ENCODE results near the gene DIAPH1. TPM values are rescaled to one million over a fixed set of nuclear protein-coding genes. Genes with fewer than 3 reads are reported as not detected.

DIAPH1 gene
- total and polyA plus RNA-seq, 8 donors, result 18.0 to 181 (median 76.6) TPM

DNA sequence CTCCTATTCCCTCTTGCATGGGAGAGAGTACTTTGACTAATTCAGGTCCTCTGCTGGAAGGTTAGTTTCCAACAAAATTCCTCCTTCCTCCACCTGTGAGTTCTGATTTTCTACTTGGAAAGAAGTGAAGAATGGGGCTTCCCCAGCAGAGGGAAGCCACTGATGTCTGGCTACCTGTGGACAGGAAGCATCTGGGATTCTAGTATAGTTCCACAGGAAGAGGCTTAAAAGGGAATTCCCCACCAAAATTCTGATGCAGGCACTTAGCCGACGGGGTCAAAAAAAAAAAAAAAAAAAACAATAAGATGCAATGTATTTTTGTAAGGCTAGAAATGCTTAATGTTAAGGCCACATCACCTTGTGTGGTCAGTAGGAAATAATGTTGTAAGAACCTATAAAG is 96.5 kb downstream of the DIAPH1 start:
- peaks cover 15 to 86% (median 82%) of the 10 kb centered on the region in 4 donors for H3K36me3 ChIP-seq
- DNase-seq, result no peak
- intact Hi-C loops (cut with DNase I; ENCODE audit: low total_unique reads), result loop anchor here (10.0 kb wide), 2 partner anchors 48 to 108 kb away; partner anchors contain the start of genes PCDHGA10, PCDHGB7 and PCDHGC3
- no peaks in the 10 kb centered on the region for H3K27me3 ChIP-seq
- TF ChIP-seq, protein P1, sequence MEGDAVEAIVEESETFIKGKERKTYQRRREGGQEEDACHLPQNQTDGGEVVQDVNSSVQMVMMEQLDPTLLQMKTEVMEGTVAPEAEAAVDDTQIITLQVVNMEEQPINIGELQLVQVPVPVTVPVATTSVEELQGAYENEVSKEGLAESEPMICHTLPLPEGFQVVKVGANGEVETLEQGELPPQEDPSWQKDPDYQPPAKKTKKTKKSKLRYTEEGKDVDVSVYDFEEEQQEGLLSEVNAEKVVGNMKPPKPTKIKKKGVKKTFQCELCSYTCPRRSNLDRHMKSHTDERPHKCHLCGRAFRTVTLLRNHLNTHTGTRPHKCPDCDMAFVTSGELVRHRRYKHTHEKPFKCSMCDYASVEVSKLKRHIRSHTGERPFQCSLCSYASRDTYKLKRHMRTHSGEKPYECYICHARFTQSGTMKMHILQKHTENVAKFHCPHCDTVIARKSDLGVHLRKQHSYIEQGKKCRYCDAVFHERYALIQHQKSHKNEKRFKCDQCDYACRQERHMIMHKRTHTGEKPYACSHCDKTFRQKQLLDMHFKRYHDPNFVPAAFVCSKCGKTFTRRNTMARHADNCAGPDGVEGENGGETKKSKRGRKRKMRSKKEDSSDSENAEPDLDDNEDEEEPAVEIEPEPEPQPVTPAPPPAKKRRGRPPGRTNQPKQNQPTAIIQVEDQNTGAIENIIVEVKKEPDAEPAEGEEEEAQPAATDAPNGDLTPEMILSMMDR (IDR thresholded peaks at IDR 0.05), result no peak
- no peak for TF ChIP-seq EP300 (IDR thresholded peaks at IDR 0.05)
- TF ChIP-seq POLR2A (IDR thresholded peaks at IDR 0.05), result no peak
- TF ChIP-seq POLR2AphosphoS5 (IDR thresholded peaks at IDR 0.05), result no peak
- peaks cover 23 to 84% (median 44%) of the 10 kb centered on the region in 4 donors for H3K4me1 ChIP-seq
- no peaks in the 10 kb centered on the region for H3K9me3 ChIP-seq
- H3K4me3 ChIP-seq, result no peak overlapping the region
- H3K27ac ChIP-seq, result peak overlapping the region in 4 of 5 donors; percentile 57 to 78 (median 71)
- 28 to 77% (median 50%) methylated on average over 2 of the region's 2 CpGs for WGBS, 5 donors

DNA sequence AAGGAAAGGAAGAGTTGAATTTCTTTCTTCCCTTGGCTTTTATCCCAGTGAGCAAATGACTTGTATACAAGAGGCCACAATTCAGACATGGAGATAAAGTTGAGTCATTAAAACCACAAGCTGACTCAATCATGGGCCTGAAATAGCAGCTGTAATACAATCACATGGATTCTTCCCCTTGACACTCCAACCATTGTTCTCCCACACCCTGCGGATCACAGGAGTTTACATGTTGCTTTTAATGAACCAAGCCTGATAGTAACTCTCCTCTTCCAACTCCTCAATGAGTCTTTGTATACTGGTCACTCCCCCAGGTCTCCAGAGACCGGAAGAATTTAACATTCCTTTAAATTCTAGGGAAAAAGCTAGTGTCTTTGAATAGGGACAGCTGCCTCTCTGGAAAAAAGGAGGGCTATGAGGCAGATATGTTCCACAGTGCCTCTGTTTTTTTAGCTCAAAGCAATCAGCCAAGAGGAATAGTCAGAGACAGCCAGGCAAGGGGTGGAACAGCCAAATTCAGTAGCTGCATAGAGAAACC is 97.5 kb downstream of the DIAPH1 start:
- H3K27ac ChIP-seq, result peak overlapping the region; percentile 50 to 78 (median 68)
- H3K4me3 ChIP-seq, result no peak overlapping the region
- 33 to 43% (median 37%) methylated on average over 2 of the region's 2 CpGs for WGBS, 5 donors
- H3K27me3 ChIP-seq, result no peaks in the 10 kb centered on the region
- DNase-seq, result peak in 1 of 2 donors; percentile 83
- TF ChIP-seq POLR2AphosphoS5 (IDR thresholded peaks at IDR 0.05), result peak in 2 of 3 donors; percentile 60 to 81
- TF ChIP-seq, protein P1 (IDR thresholded peaks at IDR 0.05), result no peak
- H3K36me3 ChIP-seq, result peaks cover 14 to 86% (median 81%) of the 10 kb centered on the region in 4 donors
- intact Hi-C loops (cut with DNase I; ENCODE audit: low total_unique reads), result loop anchor here (10.0 kb wide), 2 partner anchors 47 to 107 kb away; partner anchors contain the start of genes PCDHGA10, PCDHGB7 and PCDHGC3
- no peaks in the 10 kb centered on the region for H3K9me3 ChIP-seq
- peaks cover 24 to 94% (median 50%) of the 10 kb centered on the region in 4 donors for H3K4me1 ChIP-seq

DNA sequence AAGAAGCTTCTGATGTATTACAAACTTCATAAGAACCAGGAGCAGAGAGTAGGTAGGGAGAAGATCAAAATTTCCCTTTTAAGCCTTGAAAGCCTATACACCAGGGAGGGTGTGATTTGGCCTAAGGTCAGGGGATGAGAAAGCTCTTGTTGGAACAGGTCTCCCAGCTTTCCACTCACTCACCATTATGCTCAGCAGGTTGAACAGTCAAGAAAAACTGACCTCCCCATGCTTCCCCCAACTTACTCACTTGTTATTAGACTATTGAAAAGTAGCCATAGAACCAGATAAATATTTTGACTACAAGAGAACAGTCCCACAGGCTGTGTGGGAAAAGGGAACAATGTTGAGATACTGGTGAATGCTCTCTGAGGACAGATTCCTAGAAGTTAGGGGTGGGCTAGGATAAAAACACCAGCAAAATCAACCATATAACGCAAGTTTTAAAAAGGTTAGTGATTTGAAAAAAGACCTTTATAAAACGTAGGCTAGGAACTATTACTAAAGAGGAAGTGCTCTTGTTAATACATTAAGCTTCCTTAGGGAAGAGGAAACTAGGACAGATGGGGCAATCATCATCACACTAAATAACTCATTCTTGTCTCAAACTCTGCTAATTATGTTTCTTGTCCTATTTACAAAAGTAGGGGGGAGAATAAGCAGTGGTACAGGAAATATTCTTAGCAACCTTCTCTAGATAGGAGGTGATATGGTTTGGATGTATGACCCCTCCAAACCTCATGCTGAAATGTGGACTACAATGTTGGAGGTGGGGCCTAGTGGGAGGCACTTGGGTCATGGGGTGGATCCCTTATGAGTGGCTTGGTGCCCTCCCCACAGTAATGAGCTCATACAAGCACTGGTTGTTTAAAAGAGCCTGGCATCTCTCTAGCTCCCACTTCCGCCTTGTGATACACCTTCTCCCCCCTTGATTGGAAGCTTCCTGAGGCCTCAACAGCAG is 98.9 kb downstream of the DIAPH1 start:
- Histone ChIP-seq H3K27me3 (no peaks in the 10 kb centered on the region), H3K9me3 (no peaks in the 10 kb centered on the region), H3K36me3 (peaks cover 22 to 87% (median 82%) of the 10 kb centered on the region in 4 donors), H3K4me1 (peaks cover 27 to 95% (median 54%) of the 10 kb centered on the region in 4 donors), H3K4me3 (no peak overlapping the region), H3K27ac (peak overlapping the region in 4 of 5 donors; percentile 57 to 78 (median 71))
- DNase-seq, result no peak
- TF ChIP-seq, protein P1 (IDR thresholded peaks at IDR 0.05), result no peak
- TF ChIP-seq POLR2AphosphoS5 (IDR thresholded peaks at IDR 0.05) (no peak), EP300 (IDR thresholded peaks at IDR 0.05) (no peak), POLR2A (IDR thresholded peaks at IDR 0.05) (no peak)
- 66 to 86% (median 74%) methylated on average over 3 of the region's 3 CpGs for WGBS, 5 donors
- intact Hi-C loops (cut with DNase I; ENCODE audit: low total_unique reads), result loop anchor here (10.0 kb wide), 2 partner anchors 45 to 105 kb away; partner anchors contain the start of genes PCDHGA10, PCDHGB7 and PCDHGC3

DNA sequence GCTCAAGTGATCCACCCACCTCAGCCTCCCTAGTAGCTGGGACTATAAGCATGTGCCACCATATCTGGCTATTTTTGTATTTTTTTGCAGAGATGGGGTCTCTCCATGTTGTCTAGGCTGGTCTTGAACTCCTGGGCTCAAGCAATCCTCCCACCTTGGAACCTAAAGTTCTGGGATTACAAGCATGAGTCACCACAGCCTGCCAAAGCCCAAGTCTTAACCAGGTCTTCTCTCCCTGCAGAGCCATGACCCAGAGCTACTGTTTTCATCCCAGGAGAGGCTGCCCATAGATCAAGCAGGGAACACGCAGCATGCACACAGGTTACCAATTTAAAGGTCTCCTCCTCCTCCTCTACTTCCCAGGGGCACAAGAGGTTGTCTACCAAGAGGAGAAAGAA is 100.2 kb downstream of the DIAPH1 start:
- H3K9me3 ChIP-seq, result no peaks in the 10 kb centered on the region
- intact Hi-C loops (cut with DNase I; ENCODE audit: low total_unique reads), result no loop called here
- H3K4me1 ChIP-seq, result peaks cover 40 to 95% (median 55%) of the 10 kb centered on the region in 4 donors
- DNase-seq, result no peak
- 96 to 100% (median 100%) methylated on average over 1 of the region's 1 CpG for WGBS, 5 donors
- H3K36me3 ChIP-seq, result peaks cover 18 to 87% (median 79%) of the 10 kb centered on the region in 4 donors
- peak overlapping the region in 1 of 5 donors; percentile 35 for H3K27ac ChIP-seq
- no peak overlapping the region for H3K4me3 ChIP-seq
- H3K27me3 ChIP-seq, result no peaks in the 10 kb centered on the region
- TF ChIP-seq, protein P1 (IDR thresholded peaks at IDR 0.05), result no peak
- no peak for TF ChIP-seq EP300 (IDR thresholded peaks at IDR 0.05)
- TF ChIP-seq POLR2AphosphoS5 (IDR thresholded peaks at IDR 0.05), result no peak
- no peak for TF ChIP-seq POLR2A (IDR thresholded peaks at IDR 0.05)
